Peyer's patch (tissue), 4 donors: ENCODE data around the gene DDX39A.

ENCODE experiments used
- CTCF ChIP-seq, 6 experiments: fragments of 450-650 bp in 4 of 6; fragments of 200-600 bp in 2 of 6; sonication (generic) in 1 of 6; IDR thresholded peaks; one replicate each; pipeline ENCODE4 v1.5.1; 2017 to 2019; ENCODE audit warnings: antibody characterized with exemption in 6 of 6, mild to moderate bottlenecking in 3 of 6, moderate library complexity in 1 of 6
- POLR2A ChIP-seq, 2 donors: fragments of 450-650 bp; IDR thresholded peaks; one replicate each; pipeline ENCODE4 v1.5.1; 2017; ENCODE audit warnings: antibody characterized with exemption in 2 of 2, mild to moderate bottlenecking in 2 of 2, moderate library complexity in 2 of 2

- TF ChIP-seq CTCF (IDR thresholded peaks at IDR 0.05) (no peak), POLR2A (IDR thresholded peaks at IDR 0.05) (no peak)
Measured at GRCh38 chr19:14412324-14412995, 6.7 kb downstream of the DDX39A start.
